HG02870 (cell line): ENCODE data around the gene TICRR.

Experiments
- ATAC-seq: cut with Tn5 transposase; IDR thresholded peaks from one replicate; pipeline ENCODE4 v1.9.1; 2021; ENCODE audit warnings: mild to moderate bottlenecking, moderate library complexity; ENCODE audit not compliant: unreplicated experiment

TICRR gene

DNA sequence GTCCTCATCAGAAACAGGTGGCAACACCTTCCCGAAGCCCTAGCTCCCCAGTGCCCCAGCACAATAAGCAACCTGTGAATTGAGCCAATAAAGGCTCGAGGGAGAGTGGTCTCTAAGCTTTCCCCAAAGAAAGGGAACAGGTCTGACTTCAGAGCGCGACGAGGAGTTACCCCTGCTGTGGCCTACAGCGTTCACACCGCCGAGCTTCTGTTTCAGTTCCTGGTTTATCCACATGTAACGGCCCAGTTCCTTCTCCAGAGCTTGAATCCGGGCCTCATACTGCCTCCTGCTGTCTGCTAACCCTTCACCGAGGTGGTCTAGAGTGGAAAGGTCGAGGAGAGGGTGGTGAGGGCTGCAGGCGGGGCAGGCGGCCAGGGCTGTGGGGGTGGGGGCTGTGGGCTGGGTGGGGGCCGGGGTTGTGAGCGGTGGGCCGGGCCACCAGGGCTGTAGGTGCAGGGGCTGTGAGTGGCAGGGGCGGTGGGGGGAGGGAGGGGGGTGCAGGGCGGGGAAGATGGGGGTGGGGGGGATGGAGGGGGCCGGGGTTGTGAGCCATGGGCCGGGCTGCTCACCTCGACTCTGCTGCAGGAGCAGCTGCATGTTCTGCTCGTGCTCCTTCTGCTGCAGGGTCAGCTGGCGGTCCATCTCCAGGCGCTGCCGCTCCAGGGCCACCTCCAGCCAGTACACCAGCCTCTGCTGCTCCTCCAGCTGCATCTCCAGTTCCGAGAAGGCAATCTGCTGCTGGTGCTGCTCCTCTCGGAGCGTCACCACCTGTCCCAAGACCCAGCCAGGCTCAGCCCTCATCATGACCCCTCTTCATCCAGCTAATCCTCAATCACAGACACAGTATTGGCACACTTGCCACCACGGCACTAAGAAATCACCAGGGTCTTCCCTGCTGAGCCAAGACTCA lies 53.8 kb downstream of the TICRR start:
- no peak for ATAC-seq

GRCh38 chr15:89629829-89630228 lies 54.6 kb downstream of the TICRR start:
- no peak for ATAC-seq

DNA sequence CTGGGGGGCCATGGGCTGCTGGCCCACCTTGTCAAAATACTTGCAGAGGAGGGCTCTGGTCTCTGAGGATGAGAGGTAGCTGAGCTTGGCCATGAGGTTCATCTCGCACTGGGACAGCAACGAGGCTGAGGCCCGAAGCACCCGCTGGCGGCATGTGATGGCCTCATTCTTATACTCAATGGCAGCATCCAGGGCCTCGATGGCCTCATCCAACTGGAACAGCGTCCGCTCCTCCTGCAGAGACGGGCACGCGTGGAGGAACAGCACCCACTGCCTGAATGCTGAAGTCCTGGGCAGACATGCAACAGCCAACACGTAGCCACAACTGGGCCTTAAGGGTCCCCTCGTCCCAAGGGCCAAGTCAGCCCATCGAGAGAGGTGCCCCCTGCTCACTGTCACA lies 55.0 kb downstream of the TICRR start:
- no peak for ATAC-seq

GRCh38 chr15:89630974-89631901 lies 56.0 kb downstream of the TICRR start:
- ATAC-seq = no peak

GRCh38 chr15:89631902-89632264 lies 56.6 kb downstream of the TICRR start:
- no peak for ATAC-seq

DNA sequence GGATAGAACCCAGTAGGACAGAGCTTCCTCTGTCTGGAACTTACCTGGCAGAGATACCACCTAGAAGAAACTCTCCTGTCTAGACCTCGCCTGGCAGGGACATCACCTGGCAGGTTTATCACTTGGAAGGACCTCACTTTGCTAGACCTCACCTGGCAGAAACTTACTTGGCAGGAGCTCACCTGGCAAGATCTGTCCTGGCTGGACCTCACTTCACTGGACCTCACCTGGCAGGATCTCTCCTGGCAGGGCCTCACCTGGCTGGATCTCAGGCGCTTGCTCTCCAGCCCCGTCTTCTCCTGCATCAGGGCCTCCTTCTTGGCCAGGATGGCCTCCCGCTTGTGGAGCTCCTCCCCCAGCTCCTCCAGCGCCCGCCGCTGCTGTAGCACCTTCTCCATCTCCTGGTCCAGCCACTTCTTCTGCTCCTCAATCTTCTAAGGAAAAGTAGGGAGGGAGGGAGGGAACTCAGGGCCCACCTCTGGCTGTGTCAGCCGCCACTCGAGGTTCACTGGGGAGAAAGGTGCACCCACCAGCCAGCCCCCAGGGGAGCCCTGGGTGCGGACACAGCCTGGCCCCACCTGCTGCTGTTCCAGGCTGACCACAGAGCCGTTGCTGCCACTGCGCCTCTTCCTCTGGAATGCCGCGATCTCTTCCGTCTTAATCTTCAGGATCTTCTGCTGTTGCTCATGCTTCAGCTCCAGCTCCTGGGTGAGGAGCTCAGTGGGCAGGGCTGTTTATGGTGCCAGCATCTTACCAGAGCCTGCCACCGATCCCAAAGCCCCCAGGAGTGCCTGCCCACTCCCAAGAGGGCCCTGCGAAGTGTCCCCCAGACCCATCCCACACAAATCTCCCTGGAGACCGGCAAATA lies 57.5 kb downstream of the TICRR start:
- no peak for ATAC-seq

- no peak for ATAC-seq
Observed at GRCh38 chr15:89633585-89633984, 58.3 kb downstream of the TICRR start.

- ATAC-seq = no peak
Observed at GRCh38 chr15:89640245-89640644, 65.0 kb downstream of the TICRR start.

GRCh38 chr15:89641053-89641452 lies 65.8 kb downstream of the TICRR start:
- ATAC-seq = no peak

DNA sequence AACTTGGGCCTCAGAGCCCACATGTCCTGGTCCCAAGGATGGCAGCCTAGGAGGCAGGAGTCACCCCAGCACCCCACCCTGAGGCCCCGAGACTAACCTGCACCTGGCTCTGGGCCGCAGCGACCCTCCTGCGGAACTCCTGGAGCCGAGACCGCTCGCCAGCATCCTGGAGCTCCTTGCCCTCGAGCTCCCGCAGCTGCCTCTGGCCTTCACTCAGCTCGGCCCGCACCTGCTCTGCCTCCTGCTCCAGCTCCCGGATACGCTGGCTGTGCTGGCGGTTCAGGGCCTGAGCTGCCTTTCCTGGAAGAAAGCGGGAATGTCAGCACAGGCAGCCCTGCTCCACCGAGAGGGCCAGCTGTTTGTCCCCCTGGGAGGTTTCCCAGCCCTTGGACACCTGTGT lies 66.8 kb downstream of the TICRR start:
- no peak for ATAC-seq

GRCh38 chr15:89645680-89646079 lies 70.4 kb downstream of the TICRR start:
- no peak for ATAC-seq

DNA sequence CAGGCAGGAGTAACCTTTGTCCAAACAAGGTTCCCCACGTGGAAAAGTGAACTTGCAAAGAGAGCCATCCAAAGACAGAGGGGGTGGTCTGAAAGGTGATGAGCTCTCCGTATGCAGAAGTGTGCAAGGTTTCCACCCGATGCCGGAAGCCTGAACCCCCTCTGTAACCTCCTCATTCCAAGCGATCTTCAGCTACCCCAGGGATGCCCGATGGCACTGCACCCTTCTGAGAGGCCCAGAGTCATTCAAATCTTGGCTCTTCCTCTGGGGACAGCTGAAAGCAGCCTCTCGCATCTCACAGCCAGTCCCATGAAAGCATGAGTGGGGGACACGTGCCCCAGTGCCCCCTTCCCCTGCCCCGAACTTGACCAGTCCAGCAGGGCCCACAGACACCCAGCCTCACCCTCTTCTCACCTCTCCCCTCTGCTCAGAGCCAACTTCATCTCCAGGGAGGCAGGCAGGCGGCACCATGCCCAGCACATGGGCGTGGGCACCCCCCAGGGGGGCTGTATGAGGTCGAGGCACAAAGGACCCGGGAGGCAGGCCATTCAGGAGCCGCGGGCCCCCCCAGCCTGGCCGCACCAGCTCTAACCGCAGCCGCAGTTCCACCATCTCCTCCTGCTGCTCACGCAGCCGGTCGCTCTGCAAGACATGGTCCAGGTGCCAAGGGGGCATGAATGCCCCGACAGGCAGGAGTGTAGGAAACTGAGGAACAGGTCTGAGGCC lies 71.3 kb downstream of the TICRR start:
- no peak for ATAC-seq

GRCh38 chr15:89647191-89647851 lies 72.1 kb downstream of the TICRR start:
- ATAC-seq = no peak

- ATAC-seq = no peak
Observed at GRCh38 chr15:89648106-89649012, 73.1 kb downstream of the TICRR start.

DNA sequence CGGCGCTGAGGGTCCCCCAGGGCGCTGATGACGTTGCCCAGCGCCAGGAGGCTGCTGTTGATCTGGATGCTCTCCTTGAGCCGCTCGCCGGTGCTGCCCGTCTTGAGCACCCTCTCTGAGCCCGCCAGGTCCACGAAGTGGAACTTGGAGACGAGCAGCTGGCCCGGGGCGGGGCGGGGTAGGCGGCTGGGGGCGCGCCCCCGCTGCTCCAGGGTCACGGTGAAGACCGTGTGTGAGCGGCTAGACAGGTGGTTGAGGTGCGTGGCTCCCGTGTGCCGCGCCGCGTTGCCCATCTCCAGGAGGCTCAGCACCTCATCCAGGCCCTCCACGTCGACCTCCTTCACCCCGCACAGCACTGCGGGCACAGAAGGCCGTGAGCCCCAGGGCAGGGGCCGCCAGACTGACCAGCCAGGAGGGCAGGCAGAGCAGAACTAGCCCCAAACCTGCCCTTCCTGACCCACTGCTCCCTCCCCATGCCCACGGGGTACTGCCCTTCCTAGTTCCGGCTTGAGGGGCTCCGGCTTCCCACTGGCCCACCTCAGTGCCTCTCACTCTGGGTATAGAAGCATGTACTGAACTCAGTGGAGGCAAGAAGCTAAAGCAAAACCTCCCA lies 73.8 kb downstream of the TICRR start:
- ATAC-seq = no peak

GRCh38 chr15:89649716-89650115 lies 74.4 kb downstream of the TICRR start:
- ATAC-seq = no peak

GRCh38 chr15:89652131-89652530 lies 76.9 kb downstream of the TICRR start:
- ATAC-seq = no peak

GRCh38 chr15:89652666-89653065 lies 77.4 kb downstream of the TICRR start:
- no peak for ATAC-seq
